ENCODE measurements around the gene CCT6B.
"Not testable (repeated sequence)": the region's sequence is repeated elsewhere in the genome, so short reads cannot be mapped to it uniquely, and the experiment has no call there.

CCT6B gene, protein sequence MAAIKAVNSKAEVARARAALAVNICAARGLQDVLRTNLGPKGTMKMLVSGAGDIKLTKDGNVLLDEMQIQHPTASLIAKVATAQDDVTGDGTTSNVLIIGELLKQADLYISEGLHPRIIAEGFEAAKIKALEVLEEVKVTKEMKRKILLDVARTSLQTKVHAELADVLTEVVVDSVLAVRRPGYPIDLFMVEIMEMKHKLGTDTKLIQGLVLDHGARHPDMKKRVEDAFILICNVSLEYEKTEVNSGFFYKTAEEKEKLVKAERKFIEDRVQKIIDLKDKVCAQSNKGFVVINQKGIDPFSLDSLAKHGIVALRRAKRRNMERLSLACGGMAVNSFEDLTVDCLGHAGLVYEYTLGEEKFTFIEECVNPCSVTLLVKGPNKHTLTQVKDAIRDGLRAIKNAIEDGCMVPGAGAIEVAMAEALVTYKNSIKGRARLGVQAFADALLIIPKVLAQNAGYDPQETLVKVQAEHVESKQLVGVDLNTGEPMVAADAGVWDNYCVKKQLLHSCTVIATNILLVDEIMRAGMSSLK

DNA sequence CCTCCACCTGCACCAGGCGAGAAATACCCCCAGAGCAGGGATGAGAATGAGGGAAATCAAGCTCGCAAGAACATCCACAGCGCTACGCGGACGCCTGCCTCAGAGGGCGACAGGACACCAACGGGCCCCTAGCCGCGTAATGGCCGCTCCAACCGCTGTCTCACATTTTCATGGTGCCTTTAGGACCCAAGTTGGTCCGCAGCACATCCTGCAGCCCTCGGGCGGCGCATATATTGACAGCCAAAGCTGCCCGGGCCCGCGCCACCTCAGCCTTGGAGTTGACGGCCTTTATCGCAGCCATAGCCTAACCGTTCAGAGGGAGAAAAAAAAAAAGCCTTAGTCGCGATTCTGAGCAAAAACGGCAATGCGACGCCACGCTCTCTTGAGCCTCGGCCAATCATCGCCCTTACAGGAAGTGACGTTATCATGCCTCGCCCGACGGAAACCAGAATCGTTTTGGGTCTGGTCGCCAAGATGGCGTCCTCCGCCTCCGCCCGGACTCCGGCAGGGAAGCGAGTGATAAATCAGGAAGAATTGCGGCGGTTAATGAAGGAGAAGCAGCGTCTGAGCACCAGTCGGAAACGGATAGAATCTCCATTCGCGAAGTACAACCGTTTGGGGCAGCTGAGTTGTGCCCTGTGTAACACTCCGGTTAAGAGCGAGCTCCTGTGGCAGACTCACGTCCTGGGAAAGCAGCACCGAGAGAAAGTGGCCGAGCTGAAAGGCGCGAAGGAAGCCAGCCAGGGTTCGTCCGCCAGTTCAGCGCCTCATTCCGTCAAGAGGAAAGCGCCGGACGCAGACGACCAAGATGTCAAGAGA is at the start of gene CCT6B, which contains the start of gene ZNF830:
Gene CCT6B (minus strand): TSS at position 368 of the 819 bp plus-strand sequence. CDS start 67 bp downstream, at position 301.
Gene ZNF830 (plus strand): TSS at position 448 of the 819 bp plus-strand sequence. CDS start 27 bp downstream, at position 475.
- peak; percentile 81 for DNase-seq

GRCh38 chr17:35010093-35010492 is 48.8 kb upstream of the CCT6B start:
- DNase-seq = no peak

DNA sequence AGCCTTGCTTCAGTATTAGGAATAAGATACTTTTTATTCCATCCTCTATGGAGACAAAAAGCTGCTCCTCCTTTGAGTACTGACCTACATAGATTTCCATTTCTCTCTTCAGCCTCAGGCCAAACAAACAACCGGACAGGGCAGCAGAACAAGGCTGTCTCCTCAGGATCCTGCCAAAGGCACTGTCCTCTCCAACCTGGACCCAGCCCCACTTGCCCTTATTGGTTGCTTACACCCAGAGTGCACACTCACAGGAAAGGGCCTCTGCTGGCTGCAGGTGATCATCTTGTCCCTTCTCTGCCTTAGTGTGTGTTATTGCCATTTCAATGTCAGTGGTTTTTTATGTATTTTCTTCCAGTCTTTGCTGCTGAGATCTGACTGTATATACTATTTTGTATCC is 45.7 kb upstream of the CCT6B start:
- DNase-seq = no peak

DNA sequence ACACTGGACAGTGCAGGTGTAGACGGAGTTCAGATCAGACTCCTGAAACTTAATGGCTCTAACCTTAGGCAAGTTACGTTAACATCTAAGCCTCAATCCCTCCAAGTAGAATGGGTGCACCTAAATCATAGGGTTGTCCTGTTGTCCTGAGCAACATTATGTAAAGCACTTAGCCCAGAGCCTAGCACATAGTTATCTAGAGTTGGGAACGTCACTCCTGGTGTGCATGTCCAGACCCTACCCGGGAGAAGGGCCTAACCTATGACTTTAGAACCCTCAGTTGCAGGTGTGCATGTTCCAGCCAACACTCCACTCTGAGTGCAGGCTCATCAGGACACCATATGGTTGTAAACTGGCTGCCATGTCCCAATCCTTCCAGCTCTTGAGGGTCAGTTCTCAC is 45.1 kb upstream of the CCT6B start:
- DNase-seq = no peak

DNA sequence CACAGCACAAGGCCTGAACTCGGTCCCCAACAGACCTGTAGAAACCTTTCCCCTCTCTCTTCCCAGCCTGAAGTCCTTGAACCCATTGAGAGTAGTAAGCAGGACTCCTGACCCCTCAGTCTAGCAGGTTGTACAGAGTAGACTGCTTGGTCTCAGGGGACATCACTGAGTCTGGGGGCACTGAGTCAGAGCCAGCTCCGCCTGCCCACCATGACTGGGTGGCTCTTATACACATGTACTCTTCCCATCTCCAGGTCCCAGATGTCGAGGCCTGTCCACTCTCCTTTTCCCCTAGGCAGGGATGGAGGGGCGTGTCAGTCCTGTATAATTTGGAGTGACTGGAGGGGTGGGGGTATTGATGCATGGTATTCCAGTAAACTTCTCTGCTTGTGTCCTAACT is 42.5 kb upstream of the CCT6B start:
- DNase-seq = no peak

GRCh38 chr17:35002876-35003551 is 41.8 kb upstream of the CCT6B start:
- no peak for DNase-seq

DNA sequence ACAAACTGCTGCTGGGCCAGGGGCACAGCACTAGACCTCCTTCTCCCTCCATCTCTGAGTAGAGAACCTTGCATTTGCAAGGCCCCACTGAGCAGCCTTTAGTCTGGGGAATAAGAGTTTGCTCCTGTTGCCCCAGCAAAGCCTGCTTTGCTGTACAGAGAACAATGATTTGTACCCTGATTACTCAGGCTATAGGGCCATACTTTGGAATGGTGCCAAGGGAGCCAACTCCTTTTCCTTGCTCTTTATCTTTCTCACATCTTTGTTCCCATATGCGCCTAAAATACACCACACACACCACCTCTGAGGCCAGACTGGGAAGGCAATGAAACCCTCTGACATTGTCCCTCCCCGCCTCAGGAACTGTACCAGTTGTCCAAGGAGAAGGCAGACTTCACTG is 40.3 kb upstream of the CCT6B start:
- DNase-seq = no peak

DNA sequence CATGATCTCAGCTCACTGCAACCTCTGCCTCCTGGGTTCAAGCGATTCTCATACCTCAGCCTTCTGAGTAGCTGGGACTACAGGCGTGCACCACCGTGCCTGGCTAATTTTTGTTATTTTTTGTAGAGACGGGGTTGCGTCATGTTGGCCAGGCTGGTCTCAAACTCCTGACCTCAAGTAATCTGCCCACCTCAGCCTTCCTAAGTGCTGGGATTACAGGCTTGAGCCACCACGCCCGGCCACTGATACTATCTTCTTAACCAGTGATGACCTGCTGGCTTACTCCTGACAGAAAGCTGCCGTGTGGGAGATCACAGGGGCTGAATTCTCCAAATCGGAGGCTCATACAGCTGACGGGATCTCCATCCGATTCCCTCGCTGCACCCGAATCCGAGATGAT is 39.7 kb upstream of the CCT6B start:
- not testable (repeated sequence) for DNase-seq

DNA sequence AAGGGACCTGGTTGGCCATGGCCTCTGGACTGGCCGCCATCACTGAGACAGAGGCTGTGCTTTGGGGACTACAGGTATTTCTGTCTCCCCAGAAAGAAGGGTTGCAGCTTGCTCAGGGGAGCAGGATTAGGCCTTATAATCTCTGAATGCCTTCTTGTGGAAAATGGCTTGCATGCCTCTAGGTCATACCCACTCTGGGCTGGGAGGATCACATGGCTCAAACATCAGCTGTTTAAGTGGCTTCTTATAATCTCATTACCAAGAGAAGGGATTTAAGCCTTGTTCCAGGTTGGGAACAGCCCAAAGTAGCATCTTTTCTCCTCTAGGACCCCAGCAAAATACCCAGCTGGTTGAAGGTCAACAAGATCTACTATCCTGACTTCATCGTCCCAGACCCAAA is 38.2 kb upstream of the CCT6B start:
- no peak for DNase-seq

DNA sequence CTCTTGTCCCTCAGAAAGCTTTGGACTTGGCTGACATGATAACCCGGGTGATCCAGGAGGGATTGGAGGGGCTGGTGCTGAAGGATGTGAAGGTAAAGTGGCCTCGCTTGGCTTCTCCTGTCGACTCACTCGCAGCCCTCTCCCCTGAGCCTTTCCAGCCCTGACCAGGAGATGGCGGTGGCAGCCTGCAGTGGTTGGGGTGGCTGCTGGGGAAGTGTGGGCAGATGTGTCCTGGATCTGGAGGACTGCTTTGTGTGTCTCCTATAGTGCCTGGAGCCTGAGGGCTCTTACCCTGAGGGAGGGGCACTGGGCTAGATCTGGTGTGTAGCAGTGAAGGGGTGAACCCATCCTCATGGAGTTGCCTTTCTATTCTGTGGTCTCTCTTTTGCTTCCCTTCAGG is 36.9 kb upstream of the CCT6B start:
- peak; percentile 75 for DNase-seq

GRCh38 chr17:34997355-34997862 is 36.1 kb upstream of the CCT6B start:
- DNase-seq = no peak

GRCh38 chr17:34996422-34997285 is 35.4 kb upstream of the CCT6B start:
- DNase-seq = no peak

- DNase-seq = no peak
These were observed 31.8 kb upstream of the CCT6B start for GRCh38 chr17:34993031-34993430.

DNA sequence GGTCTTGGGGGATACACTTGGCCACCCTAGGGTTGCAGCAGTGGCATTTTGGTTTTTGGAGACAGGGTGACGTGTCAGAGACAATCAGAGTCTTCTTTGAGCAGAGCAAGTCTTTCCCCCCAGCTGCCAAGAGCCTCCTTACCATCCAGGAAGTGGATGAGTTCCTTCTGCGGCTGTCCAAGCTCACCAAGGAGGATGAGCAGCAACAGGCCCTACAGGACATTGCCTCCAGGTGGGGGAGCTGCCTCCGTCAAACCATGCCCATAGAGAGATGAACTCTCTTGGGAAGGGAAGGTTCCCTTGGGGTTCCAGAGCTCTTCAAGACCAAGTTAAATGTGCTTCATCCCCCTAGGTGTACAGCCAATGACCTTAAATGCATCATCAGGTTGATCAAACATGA is 30.3 kb upstream of the CCT6B start:
- DNase-seq = no peak

- no peak for DNase-seq
These were observed 29.7 kb upstream of the CCT6B start for GRCh38 chr17:34990921-34991365.

DNA sequence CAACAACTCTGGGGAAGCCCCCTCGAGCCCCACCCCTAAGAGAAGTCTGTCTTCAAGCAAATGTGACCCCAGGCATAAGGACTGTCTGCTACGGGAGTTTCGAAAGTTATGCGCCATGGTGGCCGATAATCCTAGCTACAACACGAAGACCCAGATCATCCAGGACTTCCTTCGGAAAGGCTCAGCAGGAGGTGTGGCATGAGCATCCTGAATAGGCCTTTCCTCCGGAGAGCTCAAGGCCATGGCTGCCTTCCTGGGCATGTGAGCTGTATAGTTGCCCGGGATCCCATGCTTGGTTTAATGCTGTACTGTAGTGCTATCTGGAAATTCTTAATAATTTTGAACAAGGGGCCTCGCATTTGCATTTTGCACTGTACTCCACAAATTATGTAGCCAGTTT is 28.2 kb upstream of the CCT6B start:
- DNase-seq = no peak

DNA sequence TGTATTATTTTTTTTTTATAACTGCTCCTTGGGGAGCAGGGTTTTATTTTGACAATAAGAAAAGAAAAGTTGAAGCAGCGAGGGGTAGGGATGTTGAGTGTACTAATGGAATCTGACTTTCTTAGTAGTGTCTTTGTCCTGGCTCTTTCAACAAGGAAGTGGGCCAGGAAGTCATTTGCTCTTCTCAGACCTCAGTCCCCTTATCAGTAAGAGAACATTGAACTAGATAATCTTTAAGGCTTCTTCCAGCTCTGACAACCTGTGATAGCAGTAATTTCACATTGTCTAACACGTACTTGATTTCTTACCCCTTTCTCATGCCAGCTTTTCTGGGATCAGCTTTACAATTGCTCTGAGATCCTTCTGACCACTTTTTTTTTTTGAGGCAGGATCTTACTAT is 27.4 kb upstream of the CCT6B start:
- DNase-seq = no peak

DNA sequence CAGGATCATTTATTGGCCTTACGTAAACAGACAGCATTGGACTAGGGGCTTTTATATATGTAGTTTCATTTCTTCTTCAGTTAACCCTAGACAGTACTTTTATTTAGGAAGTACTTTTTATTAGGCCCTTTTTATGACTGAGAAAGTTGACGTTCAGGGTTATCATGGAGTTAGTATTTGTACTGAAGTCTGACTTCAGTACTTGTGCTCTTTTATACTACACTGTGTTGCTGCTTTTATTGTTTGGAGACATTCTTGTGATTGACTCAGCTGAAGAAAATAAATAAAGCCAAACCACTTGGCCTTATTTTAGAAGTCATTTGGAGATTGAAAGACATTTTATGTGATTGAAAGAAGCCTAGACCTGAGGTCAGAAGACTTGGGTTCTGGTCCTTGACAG is 26.0 kb upstream of the CCT6B start:
- DNase-seq = no peak

DNA sequence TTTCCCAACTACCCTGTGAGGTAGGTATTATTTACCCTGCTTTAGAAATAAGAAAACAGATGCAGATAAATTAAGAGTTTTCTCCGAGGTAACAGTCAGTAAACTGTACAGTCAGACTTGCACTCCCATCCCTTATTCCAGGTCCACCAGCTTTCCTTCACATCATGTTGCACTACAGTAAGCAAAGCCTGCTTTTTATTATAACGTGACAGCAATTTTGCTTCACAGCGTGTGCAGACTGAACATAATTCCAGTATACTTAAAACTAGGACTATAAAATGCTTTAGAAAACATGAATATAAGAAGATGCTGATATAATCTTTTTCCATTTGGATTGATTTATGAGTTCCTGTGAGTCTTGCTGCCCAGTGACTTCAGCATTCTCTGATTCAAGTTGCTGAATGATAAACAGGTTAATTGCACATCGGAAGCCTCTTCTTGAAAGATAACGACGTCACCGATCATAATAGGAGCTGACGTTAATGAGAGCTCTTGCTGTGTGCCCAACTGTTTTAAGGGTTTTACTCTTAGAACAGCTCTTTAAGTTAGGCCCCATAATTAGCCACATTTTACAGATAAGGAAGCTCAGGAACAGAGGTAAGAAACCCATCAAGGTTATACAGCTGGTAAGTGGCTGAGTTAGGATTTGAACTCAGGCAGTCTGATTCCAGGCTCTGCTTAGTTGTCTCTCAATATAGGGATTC is 20.4 kb upstream of the CCT6B start:
- DNase-seq = no peak

- peak; percentile 72 for DNase-seq
These were observed 19.6 kb upstream of the CCT6B start for GRCh38 chr17:34980681-34981537.
